Panc1 (cell line): Measurements from ENCODE around the gene KCNJ12. TPM values are rescaled to one million over a fixed set of nuclear protein-coding genes. Genes with fewer than 3 reads are reported as not detected.
"Not testable (repeated sequence)": the region's sequence is repeated elsewhere in the genome, so short reads cannot be mapped to it uniquely, and the experiment has no call there.

Experiments
- ATAC-seq: fragments of 200-7000 bp; cut with Tn5 transposase; 2 replicates; pipeline ENCODE4 v1.9.1; 2020; ENCODE audit warnings: mild to moderate bottlenecking, moderate library complexity
- BruUV-seq: library from RNA; stranded (reverse); fragments of 400-500 nt; replicated peaks from 2 replicates; lab custom pipeline; 2021; lab: Mats Ljungman, UMichigan
- CTCF ChIA-PET: fragments of 300-600 bp; sonication (Branson Sonifier 250); formaldehyde crosslinking; loops from one replicate; lab custom pipeline; 2022; ENCODE audit warnings: antibody characterized with exemption; lab: Charles Lee
- POLR2A ChIA-PET: fragments of 300-600 bp; sonication (Branson Sonifier 250); formaldehyde crosslinking; loops from one replicate; lab custom pipeline; 2022; ENCODE audit warnings: antibody characterized with exemption; lab: Charles Lee
- DNase-seq: peaks from one replicate; pipeline ENCODE4 v3.0.0-alpha.2; 2010; ENCODE audit warnings: low read depth, low spot score
- H3K27ac ChIP-seq: 2 replicates; pipeline ENCODE4 v1.5.1; 2011; ENCODE audit warnings: mild to moderate bottlenecking, low read length, inconsistent platforms
- H3K27me3 ChIP-seq: fragments of 200-500 bp; sonication (Bioruptor generic); 2 replicates; pipeline ENCODE4 v1.6.0; 2014; ENCODE audit warnings: low read length, inconsistent platforms; ENCODE audit not compliant: control insufficient read depth, insufficient read depth
- H3K36me3 ChIP-seq: fragments of 200-500 bp; sonication (Bioruptor generic); 2 replicates; pipeline ENCODE4 v1.5.1; 2014; ENCODE audit warnings: inconsistent platforms, mild to moderate bottlenecking, low read length, moderate library complexity; ENCODE audit not compliant: control insufficient read depth, insufficient read depth
- H3K4me1 ChIP-seq: 2 replicates; pipeline ENCODE4 v1.5.1; 2011; ENCODE audit warnings: inconsistent platforms, mild to moderate bottlenecking, low read length, moderate library complexity; ENCODE audit not compliant: control insufficient read depth, insufficient read depth
- H3K4me3 ChIP-seq, 2 experiments: 2 replicates each; pipeline ENCODE4 v1.5.1; 2011 to 2012; ENCODE audit warnings: low read depth in 2 of 2, low read length in 2 of 2, mild to moderate bottlenecking in 2 of 2, inconsistent platforms in 1 of 2, moderate library complexity in 1 of 2
- H3K9me3 ChIP-seq: fragments of 200-500 bp; sonication (Bioruptor generic); 2 replicates; pipeline ENCODE4 v1.5.1; 2014; ENCODE audit warnings: low read depth, mild to moderate bottlenecking, inconsistent platforms, low read length, moderate library complexity; ENCODE audit not compliant: control insufficient read depth, insufficient read depth
- in situ Hi-C: cut with HindIII; loops from 2 replicates; pipeline ENCODE4 v1.10.0; 2016; ENCODE audit warnings: low sequenced_read_pairs, low pct_unique_long_range_greater_than_20kb
- intact Hi-C: fragments of 100-400 bp; cut with micrococcal nuclease; formaldehyde crosslinking; loops from one replicate; pipeline ENCODE4 v1.10.0; 2022; ENCODE audit not compliant: unreplicated experiment
- total RNA-seq: library from RNA; stranded (reverse); gene quantifications from one replicate; pipeline ENCODE4 v1.2.1, GENCODE V29; 2021; ENCODE audit not compliant: unreplicated experiment

The KCNJ12 gene
- total RNA-seq, 1 experiment from 2014 or later: 2.7 TPM

GRCh38 chr17:21429921-21430628 is 53.9 kb downstream of the KCNJ12 start:
- H3K9me3 ChIP-seq, H3K4me3 ChIP-seq, H3K36me3 ChIP-seq, BruUV-seq, H3K27me3 ChIP-seq, in situ Hi-C loops, H3K27ac ChIP-seq, ATAC-seq, CTCF ChIA-PET, intact Hi-C loops, DNase-seq, POLR2A ChIA-PET, H3K4me1 ChIP-seq: not testable (repeated sequence)

- POLR2A ChIA-PET, H3K36me3 ChIP-seq, intact Hi-C loops, H3K27ac ChIP-seq, BruUV-seq, DNase-seq, H3K9me3 ChIP-seq, H3K4me1 ChIP-seq, CTCF ChIA-PET, H3K4me3 ChIP-seq, ATAC-seq, in situ Hi-C loops, H3K27me3 ChIP-seq: not testable (repeated sequence)
These were observed 57.8 kb downstream of the KCNJ12 start for GRCh38 chr17:21433971-21434370.

DNA sequence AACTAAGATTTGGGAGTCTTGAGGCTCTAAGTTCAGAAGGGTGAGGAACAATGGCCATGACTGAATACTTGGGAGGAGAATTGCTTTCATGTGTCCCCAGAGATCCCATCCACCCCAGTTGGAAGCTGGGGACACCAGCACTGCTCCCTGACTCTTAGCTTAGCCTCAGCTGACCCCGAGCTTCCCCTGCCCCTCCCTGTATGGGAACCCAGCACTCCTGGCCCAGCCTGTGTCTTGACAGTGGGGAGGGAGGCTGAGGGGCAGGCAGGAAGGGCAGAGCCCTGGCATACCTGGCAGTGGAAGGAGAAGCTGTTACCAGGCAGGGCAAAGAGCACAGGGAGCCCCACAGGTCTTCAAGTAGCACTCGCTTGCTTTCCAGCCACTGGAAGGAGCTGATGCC is 58.8 kb downstream of the KCNJ12 start:
- in situ Hi-C loops, H3K4me3 ChIP-seq, H3K9me3 ChIP-seq, intact Hi-C loops, POLR2A ChIA-PET, H3K27ac ChIP-seq, CTCF ChIA-PET, ATAC-seq, DNase-seq, BruUV-seq, H3K4me1 ChIP-seq, H3K27me3 ChIP-seq, H3K36me3 ChIP-seq: not testable (repeated sequence)

- H3K4me3 ChIP-seq, DNase-seq, intact Hi-C loops, H3K36me3 ChIP-seq, H3K9me3 ChIP-seq, H3K27ac ChIP-seq, H3K27me3 ChIP-seq, BruUV-seq, in situ Hi-C loops, CTCF ChIA-PET, POLR2A ChIA-PET, H3K4me1 ChIP-seq, ATAC-seq: not testable (repeated sequence)
These were observed 60.3 kb downstream of the KCNJ12 start for GRCh38 chr17:21436481-21436880.

GRCh38 chr17:21436883-21437836 is 61.0 kb downstream of the KCNJ12 start:
- H3K4me1 ChIP-seq, BruUV-seq, H3K27me3 ChIP-seq, CTCF ChIA-PET, H3K36me3 ChIP-seq, POLR2A ChIA-PET, H3K4me3 ChIP-seq, intact Hi-C loops, ATAC-seq, in situ Hi-C loops, H3K27ac ChIP-seq, H3K9me3 ChIP-seq, DNase-seq: not testable (repeated sequence)

- H3K36me3 ChIP-seq, ATAC-seq, H3K27ac ChIP-seq, H3K4me1 ChIP-seq, H3K9me3 ChIP-seq, H3K4me3 ChIP-seq, H3K27me3 ChIP-seq, POLR2A ChIA-PET, intact Hi-C loops, CTCF ChIA-PET, DNase-seq, BruUV-seq, in situ Hi-C loops: not testable (repeated sequence)
These were observed 62.3 kb downstream of the KCNJ12 start for GRCh38 chr17:21438316-21439014.

DNA sequence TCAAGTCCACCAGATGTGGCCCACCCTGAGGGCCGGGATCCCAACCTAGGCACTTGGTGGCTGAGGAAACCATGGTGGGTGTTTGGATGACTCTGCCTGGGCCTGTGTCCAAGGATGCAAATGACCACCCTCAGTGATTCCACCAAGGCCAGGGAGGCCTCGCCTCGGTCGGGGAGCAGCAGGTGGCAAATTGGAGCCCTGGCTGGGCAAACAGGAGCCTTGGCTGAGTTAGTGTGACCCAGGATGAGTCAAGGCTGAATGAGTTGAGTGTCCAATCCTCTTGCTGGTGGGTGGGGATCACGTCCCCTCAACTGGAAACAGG is 62.8 kb downstream of the KCNJ12 start:
- H3K36me3 ChIP-seq, H3K27me3 ChIP-seq, H3K9me3 ChIP-seq, POLR2A ChIA-PET, DNase-seq, H3K4me3 ChIP-seq, CTCF ChIA-PET, BruUV-seq, H3K27ac ChIP-seq, in situ Hi-C loops, ATAC-seq, H3K4me1 ChIP-seq, intact Hi-C loops: not testable (repeated sequence)
